H1 (cell line): ENCODE measurements around the gene INPP5E. TPM values are rescaled to one million over a fixed set of nuclear protein-coding genes. Genes with fewer than 3 reads are reported as not detected.

Experiments
- ASH2L ChIP-seq: fragments of 200-600, 300-600 bp; sonication (generic); IDR thresholded peaks from one replicate; pipeline ENCODE4 v1.7.1; 2017; ENCODE audit warnings: low read length
- CBX5 ChIP-seq: fragments of 300-800, 300-1000 bp; sonication (generic); IDR thresholded peaks from 2 replicates; pipeline ENCODE4 v1.7.1; 2016; ENCODE audit warnings: antibody characterized with exemption, low read length, low read depth
- CBX8 ChIP-seq: fragments of 300-800, 300-1000 bp; sonication (generic); IDR thresholded peaks from 2 replicates; pipeline ENCODE4 v1.7.1; 2016; ENCODE audit warnings: low read depth, low read length, borderline replicate concordance
- CREB1 ChIP-seq: IDR thresholded peaks from 2 replicates; pipeline ENCODE4 v1.6.1; 2012; ENCODE audit warnings: inconsistent platforms
- E2F6 ChIP-seq: IDR thresholded peaks from 2 replicates; pipeline ENCODE4 v1.6.1; 2012; ENCODE audit warnings: inconsistent platforms
- POLR2AphosphoS5 ChIP-seq: IDR thresholded peaks from 2 replicates; pipeline ENCODE4 v1.6.1; 2011; ENCODE audit warnings: low read depth, low read length
- RXRA ChIP-seq: IDR thresholded peaks from 2 replicates; pipeline ENCODE4 v1.6.1; 2011; ENCODE audit warnings: low read depth, mild to moderate bottlenecking, low read length, moderate library complexity; ENCODE audit not compliant: insufficient read depth
- SAP30 ChIP-seq: fragments of 300-600 bp; sonication (generic); IDR thresholded peaks from 2 replicates; pipeline ENCODE4 v1.7.1; 2012; ENCODE audit warnings: low read length, moderate library complexity, mild to moderate bottlenecking, inconsistent platforms; ENCODE audit not compliant: insufficient read depth, insufficient replicate concordance
- SUZ12 ChIP-seq: fragments of 200-600 bp; sonication (generic); IDR thresholded peaks from 2 replicates; pipeline ENCODE4 v1.6.1; 2012; ENCODE audit warnings: mild to moderate bottlenecking, inconsistent platforms, low read length, moderate library complexity, mixed read lengths
- polyA plus RNA-seq, 7 experiments: library from polyadenylated mRNA; depleted of rRNA in 3 of 7; stranded (reverse) in 5 of 7; unstranded in 2 of 7; fragments of >200 nt in 5 of 7; fragments of 200-250 nt in 2 of 7; gene quantifications; 1 replicate in 5 of 7; 2 replicates in 1 of 7; 4 replicates in 1 of 7; pipeline versions ENCODE4 v1.2.1 to v1.2.3, GENCODE V29; 2011 to 2013; ENCODE audit warnings: missing spikeins in 2 of 7, mixed read lengths in 2 of 7
- total RNA-seq: library from RNA; stranded (reverse); fragmentation: NEBNext Ultra II Directional; extraction: Animal tissue kit (Norgen Biotek cat#: 25700); gene quantifications from 2 replicates; pipeline ENCODE4 v1.2.1, GENCODE V29; 2021
- TF ChIP-seq, protein P1 (sequence below): fragments of 300-600 bp; sonication (generic); IDR thresholded peaks from 2 replicates; pipeline ENCODE4 v1.7.1; 2012; ENCODE audit warnings: low read length, moderate library complexity, mild to moderate bottlenecking, inconsistent platforms; ENCODE audit not compliant: insufficient replicate concordance

The INPP5E gene
- total and polyA plus RNA-seq, 2 of the 8 experiments (the other 6 are each of a cell fraction or from before 2014, with no cell fraction given) = 8.7 to 11.3 TPM

DNA sequence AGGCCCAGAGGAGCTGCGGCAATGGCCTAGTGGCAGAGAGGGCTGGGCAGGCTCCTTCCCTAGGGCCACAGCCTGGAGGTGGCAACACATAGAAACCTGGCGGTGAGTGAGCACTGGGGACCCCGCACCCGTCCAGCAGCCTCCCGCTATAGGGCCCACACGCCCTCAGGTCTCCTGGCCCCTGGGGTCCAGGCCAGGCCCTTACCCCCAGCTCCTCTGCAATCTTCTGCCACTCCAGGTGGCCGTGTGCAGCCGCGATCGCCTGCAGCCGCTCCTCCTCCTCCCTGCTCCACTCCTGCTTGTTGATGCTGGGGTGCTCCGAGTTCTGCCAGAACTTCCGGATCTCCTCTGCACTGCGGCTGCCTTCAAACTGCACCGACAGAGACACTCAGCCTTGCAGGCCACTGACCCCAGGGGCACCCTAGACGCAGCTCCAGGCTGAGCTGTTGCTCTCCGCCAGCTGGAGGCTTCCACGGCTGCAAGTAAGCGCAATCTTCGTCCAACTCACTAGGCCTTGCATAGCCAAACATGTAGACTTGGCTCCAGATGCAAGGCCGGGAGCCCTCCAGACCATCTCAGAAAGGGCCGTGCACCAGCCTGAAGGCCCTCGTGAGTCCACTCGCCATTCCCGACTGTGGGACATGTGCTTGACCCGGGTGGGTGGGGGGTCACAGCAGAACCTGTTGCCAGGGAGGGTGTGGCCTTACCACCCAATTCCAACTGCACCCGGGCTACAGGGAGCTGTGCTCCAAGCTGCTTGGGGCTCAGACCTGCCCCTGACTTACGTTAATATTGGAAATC is 47.7 kb downstream of the INPP5E start (continued):
- TF ChIP-seq, protein P1, sequence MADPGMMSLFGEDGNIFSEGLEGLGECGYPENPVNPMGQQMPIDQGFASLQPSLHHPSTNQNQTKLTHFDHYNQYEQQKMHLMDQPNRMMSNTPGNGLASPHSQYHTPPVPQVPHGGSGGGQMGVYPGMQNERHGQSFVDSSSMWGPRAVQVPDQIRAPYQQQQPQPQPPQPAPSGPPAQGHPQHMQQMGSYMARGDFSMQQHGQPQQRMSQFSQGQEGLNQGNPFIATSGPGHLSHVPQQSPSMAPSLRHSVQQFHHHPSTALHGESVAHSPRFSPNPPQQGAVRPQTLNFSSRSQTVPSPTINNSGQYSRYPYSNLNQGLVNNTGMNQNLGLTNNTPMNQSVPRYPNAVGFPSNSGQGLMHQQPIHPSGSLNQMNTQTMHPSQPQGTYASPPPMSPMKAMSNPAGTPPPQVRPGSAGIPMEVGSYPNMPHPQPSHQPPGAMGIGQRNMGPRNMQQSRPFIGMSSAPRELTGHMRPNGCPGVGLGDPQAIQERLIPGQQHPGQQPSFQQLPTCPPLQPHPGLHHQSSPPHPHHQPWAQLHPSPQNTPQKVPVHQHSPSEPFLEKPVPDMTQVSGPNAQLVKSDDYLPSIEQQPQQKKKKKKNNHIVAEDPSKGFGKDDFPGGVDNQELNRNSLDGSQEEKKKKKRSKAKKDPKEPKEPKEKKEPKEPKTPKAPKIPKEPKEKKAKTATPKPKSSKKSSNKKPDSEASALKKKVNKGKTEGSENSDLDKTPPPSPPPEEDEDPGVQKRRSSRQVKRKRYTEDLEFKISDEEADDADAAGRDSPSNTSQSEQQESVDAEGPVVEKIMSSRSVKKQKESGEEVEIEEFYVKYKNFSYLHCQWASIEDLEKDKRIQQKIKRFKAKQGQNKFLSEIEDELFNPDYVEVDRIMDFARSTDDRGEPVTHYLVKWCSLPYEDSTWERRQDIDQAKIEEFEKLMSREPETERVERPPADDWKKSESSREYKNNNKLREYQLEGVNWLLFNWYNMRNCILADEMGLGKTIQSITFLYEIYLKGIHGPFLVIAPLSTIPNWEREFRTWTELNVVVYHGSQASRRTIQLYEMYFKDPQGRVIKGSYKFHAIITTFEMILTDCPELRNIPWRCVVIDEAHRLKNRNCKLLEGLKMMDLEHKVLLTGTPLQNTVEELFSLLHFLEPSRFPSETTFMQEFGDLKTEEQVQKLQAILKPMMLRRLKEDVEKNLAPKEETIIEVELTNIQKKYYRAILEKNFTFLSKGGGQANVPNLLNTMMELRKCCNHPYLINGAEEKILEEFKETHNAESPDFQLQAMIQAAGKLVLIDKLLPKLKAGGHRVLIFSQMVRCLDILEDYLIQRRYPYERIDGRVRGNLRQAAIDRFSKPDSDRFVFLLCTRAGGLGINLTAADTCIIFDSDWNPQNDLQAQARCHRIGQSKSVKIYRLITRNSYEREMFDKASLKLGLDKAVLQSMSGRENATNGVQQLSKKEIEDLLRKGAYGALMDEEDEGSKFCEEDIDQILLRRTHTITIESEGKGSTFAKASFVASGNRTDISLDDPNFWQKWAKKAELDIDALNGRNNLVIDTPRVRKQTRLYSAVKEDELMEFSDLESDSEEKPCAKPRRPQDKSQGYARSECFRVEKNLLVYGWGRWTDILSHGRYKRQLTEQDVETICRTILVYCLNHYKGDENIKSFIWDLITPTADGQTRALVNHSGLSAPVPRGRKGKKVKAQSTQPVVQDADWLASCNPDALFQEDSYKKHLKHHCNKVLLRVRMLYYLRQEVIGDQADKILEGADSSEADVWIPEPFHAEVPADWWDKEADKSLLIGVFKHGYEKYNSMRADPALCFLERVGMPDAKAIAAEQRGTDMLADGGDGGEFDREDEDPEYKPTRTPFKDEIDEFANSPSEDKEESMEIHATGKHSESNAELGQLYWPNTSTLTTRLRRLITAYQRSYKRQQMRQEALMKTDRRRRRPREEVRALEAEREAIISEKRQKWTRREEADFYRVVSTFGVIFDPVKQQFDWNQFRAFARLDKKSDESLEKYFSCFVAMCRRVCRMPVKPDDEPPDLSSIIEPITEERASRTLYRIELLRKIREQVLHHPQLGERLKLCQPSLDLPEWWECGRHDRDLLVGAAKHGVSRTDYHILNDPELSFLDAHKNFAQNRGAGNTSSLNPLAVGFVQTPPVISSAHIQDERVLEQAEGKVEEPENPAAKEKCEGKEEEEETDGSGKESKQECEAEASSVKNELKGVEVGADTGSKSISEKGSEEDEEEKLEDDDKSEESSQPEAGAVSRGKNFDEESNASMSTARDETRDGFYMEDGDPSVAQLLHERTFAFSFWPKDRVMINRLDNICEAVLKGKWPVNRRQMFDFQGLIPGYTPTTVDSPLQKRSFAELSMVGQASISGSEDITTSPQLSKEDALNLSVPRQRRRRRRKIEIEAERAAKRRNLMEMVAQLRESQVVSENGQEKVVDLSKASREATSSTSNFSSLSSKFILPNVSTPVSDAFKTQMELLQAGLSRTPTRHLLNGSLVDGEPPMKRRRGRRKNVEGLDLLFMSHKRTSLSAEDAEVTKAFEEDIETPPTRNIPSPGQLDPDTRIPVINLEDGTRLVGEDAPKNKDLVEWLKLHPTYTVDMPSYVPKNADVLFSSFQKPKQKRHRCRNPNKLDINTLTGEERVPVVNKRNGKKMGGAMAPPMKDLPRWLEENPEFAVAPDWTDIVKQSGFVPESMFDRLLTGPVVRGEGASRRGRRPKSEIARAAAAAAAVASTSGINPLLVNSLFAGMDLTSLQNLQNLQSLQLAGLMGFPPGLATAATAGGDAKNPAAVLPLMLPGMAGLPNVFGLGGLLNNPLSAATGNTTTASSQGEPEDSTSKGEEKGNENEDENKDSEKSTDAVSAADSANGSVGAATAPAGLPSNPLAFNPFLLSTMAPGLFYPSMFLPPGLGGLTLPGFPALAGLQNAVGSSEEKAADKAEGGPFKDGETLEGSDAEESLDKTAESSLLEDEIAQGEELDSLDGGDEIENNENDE = no peak
- TF ChIP-seq RXRA (no peak), E2F6 (no peak), SAP30 (no peak), CBX8 (no peak), CREB1 (no peak), CBX5 (no peak), POLR2AphosphoS5 (no peak), SUZ12 (no peak), ASH2L (no peak)
